Mucosa of stomach (tissue), 1 donor: Measurements from ENCODE around the gene COQ8A.

Experiments
- H3K27me3 ChIP-seq: one replicate; pipeline ENCODE4 v1.7.0; 2013; ENCODE audit warnings: mild to moderate bottlenecking, low read length; ENCODE audit not compliant: control insufficient read depth, insufficient read depth
- H3K36me3 ChIP-seq: one replicate; pipeline ENCODE4 v1.7.0; 2013; ENCODE audit warnings: low read length; ENCODE audit not compliant: control insufficient read depth, insufficient read depth
- H3K4me1 ChIP-seq: one replicate; pipeline ENCODE4 v1.7.0; 2013; ENCODE audit warnings: mild to moderate bottlenecking, low read length; ENCODE audit not compliant: control insufficient read depth, insufficient read depth
- H3K4me3 ChIP-seq: one replicate; pipeline ENCODE4 v1.7.0; 2013; ENCODE audit warnings: low read length
- H3K9ac ChIP-seq: one replicate; pipeline ENCODE4 v1.7.0; 2013; ENCODE audit warnings: mild to moderate bottlenecking, low read length, moderate library complexity
- H3K9me3 ChIP-seq: one replicate; pipeline ENCODE4 v1.7.0; 2013; ENCODE audit warnings: mild to moderate bottlenecking, low read length, moderate library complexity; ENCODE audit not compliant: control insufficient read depth
- donor health status: Pancreatic carcinoma.

The COQ8A gene

DNA sequence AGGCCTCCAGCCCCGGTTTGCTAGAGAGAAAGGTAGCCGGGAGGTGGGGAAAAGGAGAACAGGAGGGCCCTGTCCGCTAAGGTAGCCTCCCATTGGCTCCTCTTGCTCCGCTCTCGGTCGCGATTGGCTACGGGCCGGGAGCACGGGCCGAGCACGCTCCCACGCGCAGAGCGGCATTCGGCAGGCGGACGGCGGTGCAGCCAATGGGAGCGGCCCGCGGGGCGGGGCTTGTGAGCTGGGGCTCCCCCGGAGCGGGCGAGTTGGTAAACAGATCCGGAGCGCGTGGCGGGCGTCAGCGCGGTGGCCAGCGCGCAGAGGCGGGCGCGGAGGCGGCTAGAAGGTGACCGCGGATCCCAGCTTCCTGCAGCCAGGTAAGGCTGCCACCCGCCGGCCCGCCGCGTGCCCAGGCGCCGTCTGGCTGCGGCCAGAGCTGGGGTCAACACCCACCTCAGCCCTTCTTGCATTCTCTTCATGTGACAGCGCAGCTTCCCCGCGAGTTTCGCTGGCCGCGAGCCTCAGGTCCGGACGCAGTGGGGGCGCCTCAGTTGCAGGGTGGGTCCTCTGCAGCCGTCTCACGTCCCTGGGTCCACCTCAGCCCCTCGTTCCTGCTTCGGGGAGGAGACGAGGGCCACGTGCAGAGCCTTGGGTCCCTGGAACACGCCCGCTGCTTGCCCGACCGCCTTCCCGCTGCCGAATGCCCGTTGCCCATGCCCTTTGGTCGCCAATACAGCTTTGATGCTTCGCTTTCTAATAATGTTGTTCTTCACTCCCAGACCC, at the start of gene COQ8A:
Gene COQ8A (plus strand): TSS at position 266 of the 777 bp plus-strand sequence. CDS start 21,092 bp downstream, outside the sequence.
- Histone ChIP-seq H3K9ac (peak within 1 kb of the TSS; percentile 89), H3K4me1 (peaks cover 53% of the 10 kb centered on the region), H3K4me3 (peak within 1 kb of the TSS; percentile 91), H3K36me3 (no peaks in the 10 kb centered on the region), H3K9me3 (no peaks in the 10 kb centered on the region), H3K27me3 (no peaks in the 10 kb centered on the region)

DNA sequence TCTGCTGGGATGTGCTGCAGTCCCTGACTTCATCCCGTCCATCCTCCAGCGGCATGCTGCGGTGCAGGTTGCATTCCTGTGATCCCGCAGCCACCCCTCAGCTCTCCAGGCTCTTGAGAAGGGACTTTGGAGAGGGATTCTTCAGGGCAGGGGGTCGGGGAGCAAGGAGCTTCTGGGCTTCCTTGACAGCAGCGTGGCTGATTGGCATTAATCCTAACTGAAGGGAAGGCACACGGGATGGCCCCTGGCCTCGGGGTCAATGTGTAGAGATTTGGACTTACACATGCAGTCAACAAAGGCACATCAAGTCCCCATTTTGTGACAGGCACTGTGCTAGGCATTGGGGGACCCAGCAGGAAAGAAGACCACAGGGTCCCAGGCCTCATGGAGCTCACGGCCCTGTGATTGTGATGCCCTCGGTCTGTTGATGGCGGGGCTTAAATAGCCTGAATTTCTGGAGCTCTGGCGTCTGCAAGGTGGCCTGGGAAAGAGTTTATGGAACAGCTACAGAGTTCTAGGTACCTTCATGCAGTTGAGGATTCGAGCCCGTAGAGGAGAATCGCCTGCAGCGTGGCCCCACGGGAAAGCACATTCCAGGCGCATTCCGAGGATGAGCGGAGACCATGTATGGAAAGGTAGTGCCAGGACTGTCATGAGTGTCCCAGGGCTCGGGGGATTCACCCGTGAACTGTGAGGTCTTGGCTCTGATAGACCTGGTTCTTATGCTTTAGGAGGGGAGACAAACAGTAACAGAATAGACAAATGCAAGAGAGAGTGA, 49.6 kb upstream of the COQ8A start:
- no peaks in the 10 kb centered on the region for H3K4me1 ChIP-seq
- peaks cover 6% of the 10 kb centered on the region for H3K36me3 ChIP-seq
- H3K9me3 ChIP-seq = no peaks in the 10 kb centered on the region
- no peaks in the 10 kb centered on the region for H3K27me3 ChIP-seq
- no peak overlapping the region for H3K9ac ChIP-seq
- no peak overlapping the region for H3K4me3 ChIP-seq

DNA sequence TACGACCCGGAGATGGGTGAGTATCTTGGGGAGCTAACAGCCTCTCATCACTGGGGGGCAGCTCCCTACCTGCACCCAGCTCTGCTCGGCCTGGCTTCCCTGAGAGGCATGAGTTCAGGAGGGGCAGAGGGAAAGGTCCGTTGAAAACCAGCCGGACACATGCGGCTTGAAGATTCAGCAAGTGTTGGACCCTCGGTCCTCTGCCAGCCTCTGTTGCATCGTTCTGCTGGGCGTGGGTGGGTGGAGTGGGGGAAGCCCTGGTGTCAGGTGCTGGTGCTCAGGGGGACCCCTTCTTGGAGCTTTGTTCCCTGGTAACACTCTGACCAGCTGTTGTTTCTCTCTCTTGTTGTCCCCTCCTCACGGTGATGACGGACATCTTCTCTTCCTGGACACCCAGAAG, 48.7 kb upstream of the COQ8A start:
- Histone ChIP-seq H3K4me1 (no peaks in the 10 kb centered on the region), H3K9me3 (no peaks in the 10 kb centered on the region), H3K4me3 (no peak overlapping the region), H3K36me3 (peaks cover 6% of the 10 kb centered on the region), H3K27me3 (no peaks in the 10 kb centered on the region), H3K9ac (no peak overlapping the region)

DNA sequence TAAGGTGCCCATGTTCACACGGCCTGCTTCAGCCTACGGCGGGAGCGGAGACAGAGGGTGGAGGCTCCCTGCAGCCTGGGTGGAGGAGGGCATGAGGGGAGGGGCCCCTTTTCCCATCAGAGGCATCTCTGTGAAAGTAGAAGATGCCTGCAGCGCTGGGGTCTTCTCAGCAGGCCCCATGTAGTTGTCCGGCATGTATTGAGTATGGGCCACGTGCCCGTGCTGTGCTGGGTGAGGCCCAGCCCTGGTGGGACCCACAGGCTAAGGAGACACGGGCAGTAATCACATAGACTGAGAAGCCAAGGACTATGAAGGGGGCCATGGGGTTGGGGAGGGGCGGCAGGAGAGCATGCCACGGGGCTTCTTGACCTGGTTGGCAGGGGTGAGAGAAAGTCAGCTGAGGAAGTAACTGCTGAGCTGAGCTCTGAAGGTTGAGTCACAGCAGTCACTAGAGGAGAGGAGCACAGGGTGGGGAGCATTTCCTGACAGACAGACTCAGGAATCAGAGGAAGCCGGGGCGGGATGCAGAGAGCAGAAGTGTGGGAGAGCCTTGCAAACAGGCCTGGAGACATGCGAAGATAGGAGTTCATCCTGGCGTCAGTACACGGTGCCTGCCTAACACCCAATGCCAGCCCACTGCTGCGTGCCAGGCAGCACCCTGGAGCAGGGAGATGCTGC, 48.1 kb upstream of the COQ8A start:
- Histone ChIP-seq H3K9me3 (no peaks in the 10 kb centered on the region), H3K9ac (no peak overlapping the region), H3K4me3 (no peak overlapping the region), H3K27me3 (no peaks in the 10 kb centered on the region), H3K4me1 (no peaks in the 10 kb centered on the region), H3K36me3 (peaks cover 6% of the 10 kb centered on the region)

DNA sequence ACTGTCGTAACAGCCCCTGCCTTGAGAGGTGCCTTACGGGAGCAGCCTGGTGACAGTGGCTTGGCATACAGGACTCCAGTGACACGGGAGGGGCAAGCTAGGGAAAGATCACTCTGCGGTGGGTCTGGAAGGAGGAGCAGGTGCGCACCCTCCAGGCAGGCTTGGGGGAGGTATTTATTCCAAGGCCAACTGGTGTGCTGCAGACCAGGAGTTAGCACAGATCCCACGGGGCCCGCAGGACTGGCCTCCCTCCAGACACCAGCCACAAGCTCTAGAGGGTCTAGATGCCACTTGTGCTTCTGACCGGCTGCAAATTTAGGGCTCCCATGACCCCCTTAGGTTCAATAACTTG, 47.6 kb upstream of the COQ8A start:
- H3K36me3 ChIP-seq = peaks cover 6% of the 10 kb centered on the region
- H3K4me1 ChIP-seq = no peaks in the 10 kb centered on the region
- no peaks in the 10 kb centered on the region for H3K9me3 ChIP-seq
- no peak overlapping the region for H3K9ac ChIP-seq
- H3K27me3 ChIP-seq = no peaks in the 10 kb centered on the region
- no peak overlapping the region for H3K4me3 ChIP-seq

DNA sequence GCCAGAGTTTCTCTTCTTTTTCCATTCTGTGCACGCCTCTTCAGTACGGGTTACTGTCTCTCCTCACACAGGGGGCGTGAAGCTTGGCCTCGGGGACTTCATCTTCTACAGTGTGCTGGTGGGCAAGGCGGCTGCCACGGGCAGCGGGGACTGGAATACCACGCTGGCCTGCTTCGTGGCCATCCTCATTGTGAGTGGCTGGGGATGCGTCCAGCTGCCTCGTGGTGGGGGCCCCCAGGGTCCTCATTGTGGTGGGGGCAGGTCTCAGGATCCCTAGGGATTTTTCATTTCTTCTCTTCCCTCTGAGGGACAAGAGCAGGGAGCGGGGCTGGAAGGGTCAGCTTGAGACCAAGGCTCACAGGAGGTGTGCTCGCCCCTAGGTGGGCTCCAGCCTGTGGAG, 46.2 kb upstream of the COQ8A start:
- no peaks in the 10 kb centered on the region for H3K27me3 ChIP-seq
- H3K4me1 ChIP-seq = no peaks in the 10 kb centered on the region
- H3K4me3 ChIP-seq = no peak overlapping the region
- H3K36me3 ChIP-seq = peaks cover 6% of the 10 kb centered on the region
- no peak overlapping the region for H3K9ac ChIP-seq
- no peaks in the 10 kb centered on the region for H3K9me3 ChIP-seq

- Histone ChIP-seq H3K4me3 (no peak overlapping the region), H3K27me3 (no peaks in the 10 kb centered on the region), H3K9me3 (no peaks in the 10 kb centered on the region), H3K4me1 (no peaks in the 10 kb centered on the region), H3K36me3 (peaks cover 6% of the 10 kb centered on the region), H3K9ac (no peak overlapping the region)
Measured at GRCh38 chr1:226894826-226895225, 45.3 kb upstream of the COQ8A start.

- Histone ChIP-seq H3K4me1 (no peaks in the 10 kb centered on the region), H3K9ac (no peak overlapping the region), H3K27me3 (no peaks in the 10 kb centered on the region), H3K9me3 (no peaks in the 10 kb centered on the region), H3K4me3 (no peak overlapping the region), H3K36me3 (peaks cover 6% of the 10 kb centered on the region)
Measured at GRCh38 chr1:226895644-226896043, 44.5 kb upstream of the COQ8A start.

GRCh38 chr1:226898246-226898645, 41.8 kb upstream of the COQ8A start:
- Histone ChIP-seq H3K4me3 (no peak overlapping the region), H3K9ac (no peak overlapping the region), H3K27me3 (no peaks in the 10 kb centered on the region), H3K9me3 (no peaks in the 10 kb centered on the region), H3K36me3 (peaks cover 6% of the 10 kb centered on the region), H3K4me1 (no peaks in the 10 kb centered on the region)

DNA sequence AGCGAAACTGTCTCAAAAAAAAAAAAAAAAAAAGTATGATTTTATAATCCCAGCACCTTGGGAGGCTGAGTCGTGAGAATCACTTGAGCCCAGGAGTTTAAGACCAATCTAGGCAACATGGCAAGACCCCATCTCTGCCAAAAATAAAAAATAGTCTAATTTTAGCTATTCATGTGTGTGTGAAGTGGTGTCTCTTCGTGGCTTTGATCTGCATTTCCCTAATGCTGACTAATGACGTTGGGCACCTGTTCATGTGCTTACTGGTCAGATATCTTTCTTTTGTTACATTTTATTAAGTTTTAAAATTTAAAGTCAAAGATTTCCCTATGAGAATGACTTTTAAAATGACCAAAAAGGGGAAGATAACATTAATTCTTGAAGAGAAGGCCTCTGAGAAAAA, 38.7 kb upstream of the COQ8A start:
- no peaks in the 10 kb centered on the region for H3K27me3 ChIP-seq
- H3K4me3 ChIP-seq = no peak overlapping the region
- no peaks in the 10 kb centered on the region for H3K9me3 ChIP-seq
- H3K4me1 ChIP-seq = no peaks in the 10 kb centered on the region
- H3K9ac ChIP-seq = no peak overlapping the region
- no peaks in the 10 kb centered on the region for H3K36me3 ChIP-seq

GRCh38 chr1:226902601-226903000, 37.5 kb upstream of the COQ8A start:
- Histone ChIP-seq H3K9me3 (no peaks in the 10 kb centered on the region), H3K4me1 (no peaks in the 10 kb centered on the region), H3K36me3 (no peaks in the 10 kb centered on the region), H3K4me3 (no peak overlapping the region), H3K27me3 (no peaks in the 10 kb centered on the region), H3K9ac (no peak overlapping the region)
